HG03064 (cell line): ENCODE measurements around the gene GRIPAP1.

Experiments used
- ATAC-seq: cut with Tn5 transposase; IDR thresholded peaks from one replicate; pipeline ENCODE4 v1.9.1; 2021; ENCODE audit warnings: low read depth; ENCODE audit not compliant: unreplicated experiment

Gene GRIPAP1

GRCh38 chrX:49002091-49002935, at the start of gene GRIPAP1:
GRIPAP1 (minus strand) TSS chrX:49002264; CDS start chrX:49002229, 35 bp downstream.
- peak; percentile 70 for ATAC-seq

DNA sequence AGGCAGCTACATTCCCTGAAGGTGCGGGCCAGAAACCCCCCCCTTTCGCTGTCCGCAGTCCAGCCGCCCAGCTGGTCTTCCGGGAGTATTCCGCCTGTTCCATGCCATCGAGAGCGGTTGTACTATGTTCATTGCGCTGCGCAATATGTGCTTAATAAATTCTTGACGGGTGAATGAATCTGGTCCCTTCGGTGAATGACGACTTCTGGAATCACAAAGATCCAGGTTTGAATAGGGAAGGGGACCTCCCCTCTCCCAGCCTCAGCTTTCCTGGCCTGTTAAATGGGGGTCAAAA, 41.9 kb upstream of the GRIPAP1 start:
- no peak for ATAC-seq

GRCh38 chrX:49043220-49043986, 41.3 kb upstream of the GRIPAP1 start, which contains the start of gene TFE3:
TFE3 (minus strand) TSS chrX:49043357; CDS start chrX:49043226, 131 bp downstream.
- ATAC-seq, result peak; percentile 90

DNA sequence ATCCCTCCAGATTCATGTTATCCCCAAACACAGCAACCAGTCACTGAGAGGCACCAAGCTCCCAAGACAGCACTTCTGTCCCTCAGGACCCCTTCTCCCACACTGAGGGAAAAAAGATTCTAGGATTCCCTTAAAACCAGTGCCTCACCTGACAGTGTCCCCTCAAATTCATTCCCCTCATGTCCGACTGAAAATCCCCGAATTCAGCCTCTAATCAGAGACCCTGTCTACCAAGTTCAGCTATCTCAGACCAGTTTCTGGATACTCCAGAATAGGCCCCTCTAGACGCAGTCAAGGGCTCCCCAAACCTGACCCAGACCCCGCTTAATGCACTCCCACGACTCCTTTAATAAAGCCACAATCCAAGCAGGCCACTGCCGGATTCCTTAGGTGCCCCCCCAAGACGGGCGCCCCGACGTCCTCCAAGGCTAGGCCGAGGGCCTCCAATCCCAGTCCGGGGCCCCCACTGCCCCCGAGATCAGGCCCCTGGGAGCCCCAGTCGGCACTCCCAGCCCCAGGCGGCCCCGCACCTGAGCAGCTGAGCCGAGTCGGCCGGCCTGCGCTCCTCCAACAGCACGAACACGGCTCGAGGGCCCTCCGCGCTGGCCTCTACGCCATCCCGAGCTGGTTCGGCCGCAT, 40.6 kb upstream of the GRIPAP1 start:
- ATAC-seq, result no peak

DNA sequence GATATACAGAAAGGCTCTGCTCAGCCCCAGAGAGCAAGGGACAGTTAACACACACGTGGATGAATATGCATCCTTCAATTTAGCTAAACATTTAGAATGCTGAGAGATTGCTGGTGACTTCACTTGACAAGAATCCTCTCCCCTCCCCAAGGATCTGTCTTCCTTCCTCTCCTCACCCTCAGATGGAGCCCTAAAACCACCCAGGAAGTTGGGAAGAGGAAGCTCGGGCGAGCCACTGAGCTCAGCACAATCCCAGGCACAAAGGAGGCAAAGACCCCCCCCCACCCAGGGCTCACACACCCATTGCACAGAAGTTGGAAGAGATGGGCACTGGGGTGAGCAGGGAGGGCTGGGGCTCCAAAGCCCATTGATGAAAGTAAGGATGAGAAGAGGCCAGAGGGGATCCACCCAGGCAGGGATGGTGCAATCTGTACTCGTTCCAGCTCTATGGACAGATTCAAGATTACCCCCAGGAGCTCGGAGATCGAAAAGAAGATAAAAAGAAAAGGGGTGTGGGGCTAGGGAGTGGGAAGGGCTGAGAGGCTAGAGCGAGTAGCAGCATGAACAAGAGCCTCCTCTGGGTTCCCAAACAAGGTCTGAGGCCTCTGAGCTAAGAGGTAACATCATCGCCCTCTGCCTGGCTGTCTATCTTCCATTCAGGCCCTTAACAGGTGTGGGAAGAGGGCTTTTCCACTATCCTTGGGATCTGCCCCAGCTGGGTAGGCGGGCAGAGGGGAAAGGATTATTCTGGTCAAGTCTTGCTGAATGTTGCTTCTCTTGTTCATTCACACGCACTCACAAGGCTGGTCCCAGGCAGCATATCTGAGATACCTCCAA, 39.9 kb upstream of the GRIPAP1 start:
- no peak for ATAC-seq

- ATAC-seq, result no peak
Measured at GRCh38 chrX:49040376-49040955, 38.4 kb upstream of the GRIPAP1 start.

GRCh38 chrX:49039598-49040375, 37.7 kb upstream of the GRIPAP1 start:
- ATAC-seq, result no peak

GRCh38 chrX:49037883-49038475, 35.9 kb upstream of the GRIPAP1 start:
- ATAC-seq, result no peak

DNA sequence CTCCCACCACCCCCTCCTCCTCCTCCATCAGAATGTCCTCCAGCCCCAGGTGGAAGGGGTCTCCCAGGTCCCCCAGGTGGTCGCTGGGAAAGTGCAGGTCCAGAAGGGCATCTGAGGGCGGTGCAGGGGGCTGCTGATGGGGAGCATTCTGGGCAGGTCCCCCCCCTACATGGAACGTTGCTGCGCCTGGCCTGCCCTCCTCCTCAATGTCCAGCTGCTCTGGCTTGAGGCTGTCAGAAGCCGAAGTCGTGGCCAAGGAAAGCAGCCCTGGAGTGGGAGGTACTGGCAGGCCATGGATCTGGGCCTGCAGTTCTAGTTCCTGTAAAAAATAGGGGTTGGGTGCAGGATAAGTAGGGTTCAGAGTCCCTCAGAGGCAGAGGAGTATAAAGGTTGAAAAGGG, 28.2 kb upstream of the GRIPAP1 start:
- no peak for ATAC-seq

DNA sequence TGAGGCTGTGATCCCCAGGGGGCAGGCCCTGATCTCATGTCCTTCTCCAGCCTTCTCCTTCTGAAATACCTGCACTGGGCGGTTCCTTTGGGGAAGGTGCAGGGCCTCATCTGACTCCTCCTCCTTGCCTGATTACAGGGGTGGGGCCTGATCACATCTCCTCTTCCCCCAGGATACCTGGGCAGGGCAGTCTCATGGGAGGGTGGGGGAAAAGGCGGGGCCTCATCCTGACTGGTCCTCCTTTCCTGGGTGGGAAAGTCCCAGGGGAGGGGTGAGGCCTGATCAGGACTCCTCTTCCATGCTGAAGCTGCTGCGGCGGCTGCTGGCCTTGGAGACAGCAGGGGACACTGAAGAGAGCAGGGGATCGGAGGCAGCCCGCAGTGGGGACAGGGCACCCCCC, 27.8 kb upstream of the GRIPAP1 start:
- ATAC-seq, result no peak

GRCh38 chrX:49019599-49020249, 17.7 kb upstream of the GRIPAP1 start:
- no peak for ATAC-seq

GRCh38 chrX:49019050-49019449, 17.0 kb upstream of the GRIPAP1 start:
- no peak for ATAC-seq

GRCh38 chrX:49003696-49004095, 1.6 kb upstream of the GRIPAP1 start:
- ATAC-seq, result no peak

DNA sequence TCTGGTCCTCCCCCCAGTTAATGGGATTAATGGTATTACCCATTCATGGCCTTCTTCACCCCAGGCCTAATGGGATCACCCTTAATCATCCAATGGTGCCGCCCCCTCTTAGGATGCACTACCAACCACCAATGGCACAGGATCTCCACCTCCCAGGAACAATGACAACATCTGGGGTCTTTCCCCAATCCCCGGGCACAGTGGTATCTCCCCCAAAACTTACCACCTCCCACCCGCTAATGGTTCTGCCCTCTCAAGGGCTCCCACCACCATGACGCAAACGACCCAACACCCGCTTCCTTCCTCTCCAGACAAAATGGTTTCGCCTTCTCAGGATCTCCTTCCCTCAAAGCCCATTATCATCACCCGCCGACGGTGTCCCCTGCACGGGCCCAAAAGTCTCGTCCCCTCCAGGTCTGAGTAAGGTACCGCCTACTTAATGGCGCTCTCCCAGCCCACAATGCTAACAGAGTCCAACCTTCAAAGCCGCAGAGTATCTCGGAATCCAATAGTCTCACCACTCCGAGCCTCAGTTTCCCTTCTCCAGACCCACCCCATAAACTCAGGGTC, 458 bp downstream of the GRIPAP1 start:
- peak; percentile 25 for ATAC-seq

GRCh38 chrX:49000636-49001035, 1.4 kb downstream of the GRIPAP1 start:
- ATAC-seq, result no peak

- no peak for ATAC-seq
Measured at GRCh38 chrX:48999030-48999429, 3.0 kb downstream of the GRIPAP1 start.

- ATAC-seq, result no peak
Measured at GRCh38 chrX:48998391-48998790, 3.7 kb downstream of the GRIPAP1 start.

DNA sequence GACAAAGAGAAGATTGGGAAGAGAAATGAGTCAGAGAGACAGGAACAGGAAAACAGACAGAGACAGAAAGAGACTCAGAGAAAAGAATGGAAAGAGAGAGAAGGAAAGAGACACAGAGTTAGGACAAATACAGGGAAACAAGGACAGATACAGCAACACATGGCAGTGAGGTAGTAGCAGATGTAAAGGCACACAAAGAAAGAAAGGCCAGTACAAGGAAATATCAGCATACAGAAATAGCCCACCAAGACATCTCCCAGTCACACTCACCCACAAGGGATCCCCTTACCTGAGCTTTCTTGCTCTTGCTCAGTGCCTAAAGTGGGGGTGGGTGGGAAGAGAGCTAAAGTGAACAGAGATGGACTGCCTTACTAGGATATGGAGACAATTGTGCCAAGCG, 4.2 kb downstream of the GRIPAP1 start:
- ATAC-seq, result no peak
